Astrocyte (in vitro differentiated cells and primary cell): Measurements from ENCODE around the gene EGFR. TPM values are rescaled to one million over a fixed set of nuclear protein-coding genes. Genes with fewer than 3 reads are reported as not detected.

Source experiments
- DNase-seq: peaks from one replicate; pipeline ENCODE4 v3.0.0-alpha.2; 2010; ENCODE audit warnings: low read depth
- FAIRE-seq: peaks from 2 replicates; lab custom pipeline; 2011; peaks lifted over from hg19 to GRCh38; lab: Jason Lieb, UNC
- H2AFZ ChIP-seq: 2 replicates; pipeline ENCODE4 v1.6.0; 2012; ENCODE audit warnings: low read depth, low read length, inconsistent platforms
- H3K27ac ChIP-seq: 2 replicates; pipeline ENCODE4 v1.5.1; 2011; ENCODE audit warnings: low read depth, low read length, inconsistent platforms
- H3K27me3 ChIP-seq: 2 replicates; pipeline ENCODE4 v1.6.0; 2011; ENCODE audit warnings: low read length, inconsistent platforms; ENCODE audit not compliant: insufficient read depth
- H3K36me3 ChIP-seq: 2 replicates; pipeline ENCODE4 v1.5.1; 2011; ENCODE audit warnings: low read length, inconsistent platforms; ENCODE audit not compliant: insufficient read depth
- H3K4me1 ChIP-seq: 2 replicates; pipeline ENCODE4 v1.5.1; 2011; ENCODE audit warnings: low read length, inconsistent platforms; ENCODE audit not compliant: insufficient read depth
- H3K4me2 ChIP-seq: 2 replicates; pipeline ENCODE4 v1.6.0; 2012; ENCODE audit warnings: low read length, inconsistent platforms
- H3K4me3 ChIP-seq: 2 replicates; pipeline ENCODE4 v1.5.1; 2011; ENCODE audit warnings: low read depth, mild to moderate bottlenecking, low read length, inconsistent platforms; ENCODE audit not compliant: insufficient read depth
- H3K79me2 ChIP-seq: 2 replicates; pipeline ENCODE4 v1.6.0; 2012; ENCODE audit warnings: mild to moderate bottlenecking, low read length, inconsistent platforms; ENCODE audit not compliant: insufficient read depth
- H3K9ac ChIP-seq: 2 replicates; pipeline ENCODE4 v1.6.0; 2012; ENCODE audit warnings: mild to moderate bottlenecking, low read length, inconsistent platforms
- H3K9me3 ChIP-seq: 2 replicates; pipeline ENCODE4 v1.5.1; 2012; ENCODE audit warnings: low read depth, mild to moderate bottlenecking, low read length, inconsistent platforms; ENCODE audit not compliant: insufficient read depth
- H4K20me1 ChIP-seq: 2 replicates; pipeline ENCODE4 v1.6.0; 2012; ENCODE audit warnings: low read length, inconsistent platforms; ENCODE audit not compliant: insufficient read depth
- H3K27ac Mint-ChIP-seq: one replicate; pipeline ENCODE4 v1.8.0; 2021; ENCODE audit warnings: mild to moderate bottlenecking, mixed read lengths; ENCODE audit not compliant: unreplicated experiment
- H3K27me3 Mint-ChIP-seq: one replicate; pipeline ENCODE4 v1.8.0; 2021; ENCODE audit warnings: low read depth, mixed read lengths; ENCODE audit not compliant: unreplicated experiment
- H3K36me3 Mint-ChIP-seq: one replicate; pipeline ENCODE4 v1.8.0; 2021; ENCODE audit warnings: low read depth, mixed read lengths; ENCODE audit not compliant: unreplicated experiment
- H3K4me1 Mint-ChIP-seq: one replicate; pipeline ENCODE4 v1.8.0; 2021; ENCODE audit warnings: low read depth, mixed read lengths; ENCODE audit not compliant: unreplicated experiment
- H3K4me3 Mint-ChIP-seq: one replicate; pipeline ENCODE4 v1.8.0; 2021; ENCODE audit warnings: mild to moderate bottlenecking, moderate library complexity, mixed read lengths; ENCODE audit not compliant: unreplicated experiment
- H3K9me3 Mint-ChIP-seq: one replicate; pipeline ENCODE4 v1.8.0; 2021; ENCODE audit warnings: mild to moderate bottlenecking, mixed read lengths; ENCODE audit not compliant: unreplicated experiment
- EZH2 ChIP-seq: IDR thresholded peaks from 2 replicates; pipeline ENCODE4 v1.6.1; 2012; ENCODE audit warnings: mild to moderate bottlenecking, low read length, inconsistent platforms; ENCODE audit not compliant: insufficient read depth
- total RNA-seq: library from RNA; stranded (reverse); gene quantifications from 2 replicates; pipeline ENCODE4 v1.2.1, GENCODE V29; 2021
- TF ChIP-seq, protein P1 (sequence below): IDR thresholded peaks from 2 replicates; pipeline ENCODE4 v1.5.1; 2011; ENCODE audit warnings: low read depth, mild to moderate bottlenecking, inconsistent platforms, low read length, moderate library complexity; ENCODE audit not compliant: insufficient read depth

The EGFR gene
- total RNA-seq, 1 donor from 2014 or later, result 27.3 TPM

- Histone ChIP-seq H2AFZ (no peak overlapping the region), H4K20me1 (no peaks in the 10 kb centered on the region), H3K4me3 (no peak overlapping the region), H3K27me3 (no peaks in the 10 kb centered on the region), H3K9ac (no peak overlapping the region), H3K36me3 (no peaks in the 10 kb centered on the region), H3K79me2 (no peaks in the 10 kb centered on the region), H3K9me3 (no peaks in the 10 kb centered on the region), H3K27ac (no peak overlapping the region), H3K4me2 (no peak overlapping the region), H3K4me1 (no peaks in the 10 kb centered on the region)
- no peak overlapping the region for H3K27ac Mint-ChIP-seq
- FAIRE-seq (no peak), DNase-seq (no peak)
- H3K36me3 Mint-ChIP-seq, result no peaks in the 10 kb centered on the region
- H3K27me3 Mint-ChIP-seq, result peaks cover 24% of the 10 kb centered on the region
- H3K4me1 Mint-ChIP-seq, result no peaks in the 10 kb centered on the region
- TF ChIP-seq EZH2, result no peak
- TF ChIP-seq, protein P1, sequence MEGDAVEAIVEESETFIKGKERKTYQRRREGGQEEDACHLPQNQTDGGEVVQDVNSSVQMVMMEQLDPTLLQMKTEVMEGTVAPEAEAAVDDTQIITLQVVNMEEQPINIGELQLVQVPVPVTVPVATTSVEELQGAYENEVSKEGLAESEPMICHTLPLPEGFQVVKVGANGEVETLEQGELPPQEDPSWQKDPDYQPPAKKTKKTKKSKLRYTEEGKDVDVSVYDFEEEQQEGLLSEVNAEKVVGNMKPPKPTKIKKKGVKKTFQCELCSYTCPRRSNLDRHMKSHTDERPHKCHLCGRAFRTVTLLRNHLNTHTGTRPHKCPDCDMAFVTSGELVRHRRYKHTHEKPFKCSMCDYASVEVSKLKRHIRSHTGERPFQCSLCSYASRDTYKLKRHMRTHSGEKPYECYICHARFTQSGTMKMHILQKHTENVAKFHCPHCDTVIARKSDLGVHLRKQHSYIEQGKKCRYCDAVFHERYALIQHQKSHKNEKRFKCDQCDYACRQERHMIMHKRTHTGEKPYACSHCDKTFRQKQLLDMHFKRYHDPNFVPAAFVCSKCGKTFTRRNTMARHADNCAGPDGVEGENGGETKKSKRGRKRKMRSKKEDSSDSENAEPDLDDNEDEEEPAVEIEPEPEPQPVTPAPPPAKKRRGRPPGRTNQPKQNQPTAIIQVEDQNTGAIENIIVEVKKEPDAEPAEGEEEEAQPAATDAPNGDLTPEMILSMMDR, result no peak
- no peak overlapping the region for H3K4me3 Mint-ChIP-seq
- H3K9me3 Mint-ChIP-seq, result no peaks in the 10 kb centered on the region
Observed at GRCh38 chr7:55004579-55004978, 14.2 kb upstream of the EGFR start.

GRCh38 chr7:55005241-55005851 is 13.5 kb upstream of the EGFR start:
- H3K4me1 Mint-ChIP-seq, result no peaks in the 10 kb centered on the region
- H3K36me3 Mint-ChIP-seq, result no peaks in the 10 kb centered on the region
- Histone ChIP-seq H4K20me1 (no peaks in the 10 kb centered on the region), H3K4me1 (no peaks in the 10 kb centered on the region), H3K27me3 (no peaks in the 10 kb centered on the region), H3K79me2 (no peaks in the 10 kb centered on the region), H2AFZ (peak overlapping the region; percentile 45), H3K4me2 (peak overlapping the region; percentile 21), H3K27ac (no peak overlapping the region), H3K9ac (no peak overlapping the region), H3K4me3 (no peak overlapping the region), H3K36me3 (no peaks in the 10 kb centered on the region), H3K9me3 (no peaks in the 10 kb centered on the region)
- no peak overlapping the region for H3K4me3 Mint-ChIP-seq
- H3K9me3 Mint-ChIP-seq, result no peaks in the 10 kb centered on the region
- no peak for DNase-seq
- FAIRE-seq, result no peak
- peaks cover 24% of the 10 kb centered on the region for H3K27me3 Mint-ChIP-seq
- H3K27ac Mint-ChIP-seq, result no peak overlapping the region
- TF ChIP-seq, protein P1, result no peak
- TF ChIP-seq EZH2, result no peak

DNA sequence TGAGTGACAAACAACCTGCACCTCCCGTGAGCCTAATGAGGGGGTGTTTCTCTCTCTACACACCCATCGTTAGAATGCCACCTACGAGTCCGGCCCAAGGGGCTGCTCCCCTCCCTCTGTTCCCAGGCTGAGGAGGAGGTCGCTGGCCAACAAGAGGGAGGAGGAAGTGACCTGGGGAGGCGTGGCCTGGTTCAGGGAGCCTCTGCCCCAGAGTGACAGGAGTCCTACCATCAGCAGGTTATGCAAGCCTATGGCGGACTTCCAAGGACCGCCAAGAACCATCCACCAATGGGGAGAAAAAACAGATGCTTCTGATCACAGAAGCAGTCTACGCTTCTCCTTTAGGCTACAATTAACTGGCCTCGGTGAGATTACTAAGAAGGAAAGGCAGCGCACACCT is 12.3 kb upstream of the EGFR start:
- TF ChIP-seq, protein P1, result no peak
- TF ChIP-seq EZH2, result no peak
- Mint-ChIP-seq H3K4me1 (no peaks in the 10 kb centered on the region), H3K4me3 (no peak overlapping the region), H3K27ac (no peak overlapping the region), H3K9me3 (no peaks in the 10 kb centered on the region), H3K27me3 (peaks cover 17% of the 10 kb centered on the region), H3K36me3 (no peaks in the 10 kb centered on the region)
- Histone ChIP-seq H3K27me3 (no peaks in the 10 kb centered on the region), H3K27ac (no peak overlapping the region), H3K9ac (no peak overlapping the region), H3K79me2 (no peaks in the 10 kb centered on the region), H3K4me1 (no peaks in the 10 kb centered on the region), H2AFZ (no peak overlapping the region), H4K20me1 (no peaks in the 10 kb centered on the region), H3K4me2 (no peak overlapping the region), H3K4me3 (no peak overlapping the region), H3K36me3 (no peaks in the 10 kb centered on the region), H3K9me3 (no peaks in the 10 kb centered on the region)
- DNase-seq, result no peak
- FAIRE-seq, result no peak
